GM21619 (cell line): ENCODE results near the gene RNF138.
A peak's percentile ranks its signal among the peaks of the same experiment; 100 is the strongest.
"Not testable (repeated sequence)": the region's sequence is repeated elsewhere in the genome, so short reads cannot be mapped to it uniquely, and the experiment has no call there.

Experiments
- ATAC-seq: cut with Tn5 transposase; IDR thresholded peaks from one replicate; pipeline ENCODE4 v1.9.1; 2021; ENCODE audit not compliant: unreplicated experiment

Gene RNF138, protein sequence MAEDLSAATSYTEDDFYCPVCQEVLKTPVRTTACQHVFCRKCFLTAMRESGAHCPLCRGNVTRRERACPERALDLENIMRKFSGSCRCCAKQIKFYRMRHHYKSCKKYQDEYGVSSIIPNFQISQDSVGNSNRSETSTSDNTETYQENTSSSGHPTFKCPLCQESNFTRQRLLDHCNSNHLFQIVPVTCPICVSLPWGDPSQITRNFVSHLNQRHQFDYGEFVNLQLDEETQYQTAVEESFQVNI

DNA sequence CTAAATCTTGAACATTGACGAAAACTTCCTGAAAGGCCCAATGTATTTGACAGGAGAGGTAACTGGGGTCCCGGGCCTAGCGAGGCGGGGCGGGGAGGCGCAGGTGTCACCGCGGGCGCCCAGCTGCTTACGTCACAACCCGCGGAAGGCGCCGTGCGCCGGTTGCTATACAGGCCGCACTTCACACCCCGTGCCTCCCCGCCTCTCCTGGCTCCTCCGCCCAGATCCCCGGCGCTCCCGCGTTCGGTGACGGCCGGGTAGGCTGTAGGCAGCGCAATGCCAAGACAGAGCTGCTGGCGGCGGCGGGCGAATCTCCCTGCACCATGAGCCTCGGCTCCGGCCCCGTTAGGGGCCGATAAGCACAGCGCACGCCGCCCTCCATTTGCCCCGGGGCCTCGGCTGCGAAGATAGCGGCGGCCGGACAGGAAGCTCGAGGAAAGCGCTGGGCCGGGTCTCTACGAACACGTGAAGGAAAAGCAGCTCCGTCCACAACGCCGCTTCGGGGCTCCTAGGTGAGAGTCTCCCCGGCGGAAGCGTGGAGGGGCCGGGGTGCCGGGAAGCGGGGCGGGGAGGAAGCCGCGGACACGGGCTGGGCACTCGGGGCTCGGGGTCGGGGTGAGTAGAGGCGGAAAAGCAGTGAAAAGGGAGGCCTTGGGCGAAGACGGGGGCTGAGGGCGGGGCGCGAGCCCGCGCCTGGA, at the start of gene RNF138:
RNF138 (plus strand) TSS at position 151 of the 698 bp plus-strand sequence. CDS start 903 bp downstream, outside the sequence.
- peak; percentile 49 for ATAC-seq

DNA sequence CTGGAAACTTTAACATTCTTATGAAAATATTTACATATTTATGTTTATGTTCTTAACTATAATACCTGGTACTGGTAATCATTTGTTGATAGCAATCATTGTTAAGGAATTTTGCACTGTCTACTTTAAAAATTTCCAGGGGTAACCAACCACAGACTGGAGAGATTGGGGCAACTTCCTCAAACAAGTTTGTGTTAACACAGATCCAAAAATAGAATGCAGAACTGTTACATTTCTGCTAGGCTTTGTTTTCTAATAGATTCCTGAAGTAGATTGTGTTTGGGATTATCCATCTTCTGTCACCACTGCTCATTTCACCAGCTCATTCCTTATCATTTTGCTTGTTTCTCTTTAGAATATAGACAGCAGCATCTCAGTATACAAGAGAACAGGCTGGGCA, 49.3 kb upstream of the RNF138 start:
- ATAC-seq, result no peak

DNA sequence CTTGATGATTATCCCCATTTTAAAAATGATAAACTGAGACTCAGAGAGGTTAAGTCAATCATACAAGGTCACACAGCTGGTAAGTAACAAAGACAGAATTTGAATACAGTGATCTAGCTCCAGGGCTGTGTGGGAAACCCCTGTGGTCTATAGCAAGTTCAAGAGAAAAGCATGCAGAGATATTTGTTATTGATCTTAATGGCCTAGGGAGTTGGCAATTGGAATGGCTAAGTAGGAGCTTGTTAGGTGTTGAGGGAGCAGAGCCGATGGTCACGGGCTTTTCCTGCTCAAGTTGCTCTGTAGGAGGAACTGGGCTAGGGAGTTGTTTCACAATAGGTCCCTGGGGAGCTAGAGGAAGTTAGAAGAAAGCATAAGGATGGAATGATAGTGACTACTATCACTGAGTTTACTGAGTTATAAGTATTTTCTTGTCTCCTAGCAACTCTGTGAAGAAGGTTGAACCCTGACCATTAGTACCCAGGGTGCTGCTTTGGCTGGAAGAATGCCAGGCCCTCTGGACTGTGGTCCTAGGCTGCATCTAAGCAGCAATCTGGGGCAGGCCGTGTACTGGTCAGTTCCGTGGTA, 43.1 kb upstream of the RNF138 start:
- ATAC-seq, result peak; percentile 67

DNA sequence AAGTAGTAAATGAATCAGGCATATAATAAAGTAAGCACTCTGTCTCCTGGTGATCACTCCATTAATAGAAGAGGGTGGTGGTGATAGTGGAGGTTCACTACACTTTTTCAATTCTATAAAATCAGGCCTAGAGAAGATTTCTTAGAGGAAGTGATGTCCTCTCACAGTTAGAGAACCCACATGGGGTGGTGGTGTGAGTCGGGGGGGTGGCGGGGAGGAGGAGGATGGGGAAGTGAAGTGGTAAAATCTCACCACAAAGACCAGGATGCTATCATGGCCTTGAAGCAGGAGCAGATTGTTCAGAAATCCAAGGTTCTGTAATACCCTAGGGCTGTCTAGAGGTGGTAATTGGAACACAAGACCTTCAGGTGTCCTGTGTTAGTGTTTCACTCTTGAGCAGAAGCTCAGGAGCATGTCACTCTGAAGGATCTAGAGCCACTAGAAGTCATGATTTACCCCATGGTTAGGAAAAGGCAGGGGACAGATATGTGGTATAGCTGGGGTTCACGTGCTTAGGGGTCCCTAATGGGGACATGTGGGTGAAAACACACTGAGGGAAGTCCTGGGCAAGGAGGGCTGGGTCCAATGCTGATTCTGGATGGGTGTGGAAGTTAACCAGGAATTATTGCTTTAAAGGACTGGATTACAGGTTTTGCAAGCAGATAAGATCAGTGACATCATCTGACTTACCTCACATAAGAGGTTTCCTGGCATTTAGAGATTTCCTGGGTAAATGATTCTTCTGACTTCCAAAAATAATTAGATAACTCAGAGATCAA, 42.1 kb upstream of the RNF138 start:
- no peak for ATAC-seq

DNA sequence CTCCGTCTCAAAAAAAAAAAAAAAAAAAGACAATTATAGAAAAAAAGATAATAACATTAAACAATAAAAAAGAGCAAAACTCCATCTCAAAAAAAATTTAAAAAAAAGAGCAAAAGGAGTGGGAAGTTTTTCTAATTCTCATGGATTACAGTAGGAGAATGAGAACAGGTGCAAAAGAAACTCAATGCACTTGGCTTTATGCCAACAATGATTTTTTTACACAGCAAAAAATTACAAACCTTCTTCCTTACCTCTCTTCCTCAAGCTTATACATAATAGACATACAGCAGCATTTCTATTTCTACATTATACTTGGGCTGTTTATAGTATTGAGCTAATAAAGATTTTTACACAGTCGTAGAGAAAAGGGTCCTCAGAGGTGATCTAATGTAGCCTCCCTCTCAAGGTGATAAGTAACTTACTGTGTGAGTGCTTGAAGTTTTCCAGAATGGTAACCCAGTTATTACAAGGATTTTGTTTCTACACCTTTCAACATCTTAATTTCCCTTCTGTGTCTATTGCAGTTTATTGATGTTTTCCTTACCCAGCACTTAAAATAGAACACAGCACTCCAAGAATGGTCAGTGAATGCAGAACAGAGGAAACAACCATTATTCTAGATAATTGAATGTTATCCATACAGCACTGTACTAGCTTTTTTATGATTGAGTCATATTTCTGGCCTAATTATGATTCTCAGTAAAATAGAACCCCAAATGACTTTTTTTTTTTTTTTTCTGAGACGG, 34.9 kb upstream of the RNF138 start:
- ATAC-seq, result no peak

DNA sequence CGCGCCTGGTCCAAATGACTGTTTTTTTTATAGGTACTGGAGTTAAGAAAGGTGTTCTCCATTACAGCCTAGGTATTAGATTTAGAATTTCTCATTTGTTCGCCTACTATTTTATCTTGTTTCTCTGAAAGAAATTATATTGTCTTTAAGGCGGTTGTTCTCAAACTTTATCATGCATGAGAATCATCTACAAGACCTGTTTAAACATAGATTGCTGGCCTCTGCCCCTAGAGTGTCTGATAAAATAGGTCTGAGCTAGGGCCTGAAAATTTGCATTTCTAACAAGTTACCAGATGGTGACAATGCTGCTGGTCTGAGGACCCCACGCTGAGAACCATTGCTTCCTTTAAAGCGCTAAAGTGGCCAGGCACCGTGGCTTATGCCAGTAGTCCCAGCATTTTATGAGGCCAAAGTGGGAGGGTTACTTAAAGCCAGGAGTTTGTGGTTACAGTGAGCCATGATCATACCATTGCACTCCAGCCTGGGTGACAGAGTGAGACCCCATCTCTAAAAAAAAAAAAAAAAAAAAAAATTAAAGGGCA, 34.0 kb upstream of the RNF138 start:
- no peak for ATAC-seq

DNA sequence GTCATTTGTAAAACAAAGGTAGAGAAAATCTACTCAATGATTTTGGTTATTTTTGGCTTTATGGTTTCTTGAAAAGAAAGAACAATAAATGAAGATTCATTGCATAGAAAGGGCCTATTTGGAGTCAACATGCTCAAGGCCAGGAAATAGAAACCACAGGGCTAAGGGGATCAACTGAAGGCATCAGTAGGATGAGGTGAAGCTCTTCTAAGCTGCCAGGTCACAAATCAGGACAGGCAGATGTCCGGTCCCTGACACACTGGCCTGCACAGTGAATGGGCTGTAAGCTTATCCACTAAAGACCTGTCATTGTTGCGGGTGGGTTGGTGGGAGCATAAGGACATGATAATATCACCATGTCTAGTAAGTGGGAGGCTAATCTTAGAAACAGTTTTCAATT, 31.6 kb upstream of the RNF138 start:
- no peak for ATAC-seq

DNA sequence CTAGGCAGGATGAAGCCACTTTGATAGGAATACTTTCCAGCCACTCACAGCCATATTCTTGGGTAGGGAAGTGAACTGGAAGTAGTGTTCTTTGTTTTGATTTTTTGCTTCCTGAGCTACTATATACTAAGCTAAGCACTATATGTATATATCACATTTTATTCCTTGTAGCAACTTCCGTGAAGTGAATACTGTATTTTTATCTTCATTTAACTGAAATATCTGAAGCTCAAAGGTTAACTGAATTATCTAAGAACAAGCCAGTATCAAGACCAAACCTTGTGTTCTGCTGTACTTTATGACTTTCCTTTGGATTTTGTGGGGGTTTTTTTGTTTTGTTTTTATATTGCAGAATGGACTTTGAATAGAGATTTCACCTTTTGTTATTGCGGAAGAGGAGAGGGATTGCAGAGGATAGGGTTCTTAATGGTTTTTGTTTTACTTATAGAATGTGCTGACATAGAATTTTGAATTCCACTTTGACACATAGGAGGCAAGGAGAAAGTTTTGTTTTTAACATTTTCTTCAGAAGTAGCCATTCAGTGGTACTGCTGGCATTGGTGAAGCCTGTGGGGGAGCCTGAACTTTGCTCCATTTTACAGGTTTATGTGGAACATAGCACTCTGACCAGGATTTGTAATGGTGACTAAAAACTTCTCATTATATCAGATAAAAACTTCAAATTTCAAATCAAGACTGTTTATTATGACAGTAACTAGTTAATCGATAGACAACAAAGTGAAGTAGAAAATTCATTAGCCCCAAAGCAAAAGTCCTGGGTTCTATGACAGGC, 24.1 kb upstream of the RNF138 start:
- no peak for ATAC-seq

DNA sequence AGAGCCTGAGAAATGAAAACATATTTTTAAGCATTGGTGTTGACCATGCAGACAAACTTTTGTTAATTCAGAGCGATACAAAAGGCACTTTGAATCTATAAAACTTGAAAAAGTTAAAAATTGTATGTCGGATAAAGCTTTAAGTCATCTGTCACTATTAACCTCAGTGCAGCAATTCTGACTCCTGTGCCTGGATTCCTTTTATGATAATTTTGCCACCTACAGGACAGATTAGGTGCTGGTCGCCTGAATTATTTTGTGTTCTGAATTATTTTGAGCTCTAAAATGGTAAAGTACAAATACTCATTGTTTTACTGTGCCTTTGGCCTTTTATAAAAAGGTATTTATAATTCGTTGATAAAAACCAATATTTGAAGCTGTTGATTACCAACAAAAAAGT, 19.4 kb upstream of the RNF138 start:
- ATAC-seq, result peak; percentile 61

DNA sequence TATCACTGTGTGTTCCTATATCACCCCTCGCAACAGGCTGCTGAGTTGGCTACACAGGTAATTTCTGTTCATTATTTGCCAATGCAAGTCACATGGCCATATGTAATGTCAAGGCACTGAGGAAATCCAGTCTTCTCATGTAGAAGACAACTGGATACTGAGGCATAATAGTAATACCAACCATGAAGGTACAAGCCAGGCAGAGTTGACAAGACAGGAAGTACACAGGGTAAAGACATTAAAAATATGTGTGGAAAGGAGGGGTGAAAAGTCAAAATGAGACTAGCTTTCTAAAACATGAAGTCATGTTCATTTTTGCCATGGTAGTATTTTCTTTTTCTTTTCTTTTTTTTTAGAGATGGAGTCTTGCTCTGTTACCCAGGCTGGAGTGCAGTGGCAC, 17.5 kb upstream of the RNF138 start:
- ATAC-seq, result no peak

DNA sequence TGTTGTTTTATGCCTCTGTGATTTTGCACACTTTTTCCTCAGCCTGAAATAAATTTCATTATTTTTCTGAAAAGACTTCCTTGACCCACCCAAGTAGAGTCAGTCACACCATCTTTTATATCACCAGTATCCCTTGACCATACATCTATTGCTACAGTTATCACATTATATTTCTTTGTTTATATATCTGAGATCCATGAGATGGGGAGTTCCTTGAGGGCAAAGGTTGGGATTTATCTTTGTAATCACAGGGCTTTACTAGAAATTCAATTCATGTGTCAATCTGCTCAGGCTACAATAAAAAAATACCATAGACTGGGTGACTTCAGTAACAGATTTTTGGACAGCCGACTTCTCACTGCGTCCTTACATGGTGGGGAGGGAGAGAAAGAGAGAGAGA, 12.8 kb upstream of the RNF138 start:
- ATAC-seq, result no peak

DNA sequence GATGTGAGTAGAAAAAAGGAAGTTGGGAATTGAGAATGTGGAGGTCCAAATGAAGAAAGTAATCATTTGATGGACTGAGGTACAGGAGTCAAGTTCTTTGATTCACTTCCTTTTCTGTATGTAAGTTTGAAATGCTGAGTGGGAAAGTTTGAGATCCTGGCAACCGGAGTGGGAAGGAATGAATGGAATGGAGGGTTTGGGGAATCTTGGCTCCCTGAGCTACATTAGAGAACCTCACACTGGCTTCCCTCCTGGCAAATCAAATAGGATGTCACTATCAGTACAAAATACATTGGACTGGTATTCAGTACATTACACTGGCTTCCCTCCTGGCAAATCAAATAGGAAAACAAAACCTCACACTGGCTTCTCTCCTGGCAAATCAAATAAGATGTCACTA, 9.8 kb upstream of the RNF138 start:
- ATAC-seq, result no peak

DNA sequence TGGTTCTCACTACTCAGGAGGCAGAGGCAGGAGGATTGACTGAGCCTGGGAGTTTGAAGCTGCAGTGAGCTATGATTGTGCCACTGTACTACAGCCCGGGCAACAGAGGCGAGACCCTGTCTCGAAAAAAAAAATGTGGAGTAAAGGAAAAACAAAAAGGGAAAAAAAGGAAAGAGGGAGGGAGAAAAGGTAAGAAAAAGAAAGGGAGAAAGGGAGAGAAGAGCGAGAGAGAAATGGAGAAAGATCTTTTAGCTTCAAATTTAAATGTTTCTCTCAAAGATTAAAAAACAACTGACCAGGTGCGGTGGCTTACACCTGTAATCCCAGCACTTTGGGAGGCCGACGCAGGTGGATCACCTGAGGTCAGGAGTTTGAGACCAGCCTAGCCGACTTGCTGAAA, 7.9 kb upstream of the RNF138 start:
- ATAC-seq, result no peak

DNA sequence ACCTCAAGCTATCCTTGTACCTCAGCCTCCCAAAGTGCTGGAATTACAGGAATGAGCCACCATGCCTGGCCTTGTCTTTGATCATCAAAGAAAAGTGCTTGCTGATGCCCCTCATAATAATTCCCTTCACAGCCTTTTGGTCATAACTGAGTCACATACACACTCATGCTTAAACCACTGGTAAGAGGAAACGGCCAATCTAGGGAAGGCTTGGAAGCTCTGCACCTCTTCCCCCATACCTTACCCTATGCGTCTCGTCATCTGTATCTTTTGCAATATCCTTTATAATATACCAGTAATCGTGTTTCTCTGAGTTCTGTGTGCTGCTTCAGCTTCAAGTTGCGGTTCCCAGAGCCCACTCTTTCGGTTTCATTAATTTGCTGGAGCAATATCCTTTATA, 4.8 kb upstream of the RNF138 start:
- no peak for ATAC-seq

DNA sequence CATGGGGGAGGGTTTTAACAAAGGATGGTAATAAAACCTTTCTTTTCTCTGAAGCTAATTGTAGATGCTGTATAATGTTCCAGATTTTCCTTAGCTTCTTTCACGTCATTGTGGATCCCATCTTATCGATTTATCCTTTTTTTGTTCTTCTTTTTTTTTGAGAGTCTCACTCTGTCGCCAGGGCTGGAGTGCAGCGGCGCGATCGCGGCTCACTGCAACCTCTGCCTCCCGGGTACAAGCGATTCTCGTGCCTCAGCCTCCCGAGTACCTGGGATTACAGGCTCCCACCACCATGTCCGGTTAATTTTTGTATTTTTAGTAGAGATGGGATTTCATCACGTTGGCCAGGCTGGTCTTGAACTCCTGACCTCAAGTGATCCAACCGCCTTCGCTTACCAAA, 843 bp upstream of the RNF138 start:
- ATAC-seq, result not testable (repeated sequence)

DNA sequence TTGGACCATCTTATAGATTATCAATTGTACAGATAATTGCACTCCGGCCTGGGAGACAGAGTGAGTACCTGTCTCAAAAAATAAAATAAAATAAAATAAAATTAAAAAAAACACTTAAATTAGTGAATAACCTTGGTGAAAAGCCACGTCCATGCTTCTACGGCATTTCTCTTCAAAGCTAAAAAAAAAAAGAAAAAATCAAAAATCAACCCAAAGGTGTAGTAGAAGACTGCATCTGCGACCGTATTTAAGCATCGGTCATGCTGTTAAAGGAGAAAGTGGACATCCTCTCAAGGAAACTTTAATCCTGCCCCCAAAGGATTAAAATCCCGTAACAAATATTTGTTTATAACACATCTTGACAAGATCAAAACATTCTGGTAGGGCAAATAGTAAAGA, 350 bp upstream of the RNF138 start:
- no peak for ATAC-seq

DNA sequence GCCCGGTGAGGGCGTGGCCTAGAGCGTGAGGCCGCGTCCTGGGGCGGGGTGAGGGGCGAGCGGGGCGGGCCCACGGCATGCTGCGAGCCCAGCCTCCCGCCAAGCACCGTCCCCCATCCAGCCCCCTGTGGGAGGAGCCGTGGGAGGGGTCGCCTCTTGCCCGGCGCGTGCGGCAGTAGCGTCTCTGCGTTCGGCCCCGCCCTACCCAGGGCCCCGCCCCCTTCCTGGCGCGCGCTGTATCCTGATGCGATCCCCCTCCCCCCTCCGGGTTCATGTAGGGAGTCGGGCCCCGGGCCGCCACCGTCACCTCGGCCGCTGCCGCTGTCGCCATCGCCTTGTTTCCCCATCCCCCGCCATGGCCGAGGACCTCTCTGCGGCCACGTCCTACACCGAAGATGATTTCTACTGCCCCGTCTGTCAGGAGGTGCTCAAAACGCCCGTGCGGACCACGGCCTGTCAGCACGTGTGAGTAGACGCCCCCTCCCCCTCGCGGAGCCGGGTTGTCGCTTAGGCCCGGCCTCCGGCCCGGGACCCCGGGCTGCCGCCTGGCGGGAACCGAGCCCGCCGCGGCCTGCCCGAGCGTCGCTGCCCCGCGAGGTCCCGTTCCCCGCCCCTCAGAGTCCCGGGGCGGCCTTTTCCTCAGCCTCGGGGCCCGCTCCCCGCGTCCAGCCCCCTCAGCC, 888 bp downstream of the RNF138 start:
- peak; percentile 69 for ATAC-seq

DNA sequence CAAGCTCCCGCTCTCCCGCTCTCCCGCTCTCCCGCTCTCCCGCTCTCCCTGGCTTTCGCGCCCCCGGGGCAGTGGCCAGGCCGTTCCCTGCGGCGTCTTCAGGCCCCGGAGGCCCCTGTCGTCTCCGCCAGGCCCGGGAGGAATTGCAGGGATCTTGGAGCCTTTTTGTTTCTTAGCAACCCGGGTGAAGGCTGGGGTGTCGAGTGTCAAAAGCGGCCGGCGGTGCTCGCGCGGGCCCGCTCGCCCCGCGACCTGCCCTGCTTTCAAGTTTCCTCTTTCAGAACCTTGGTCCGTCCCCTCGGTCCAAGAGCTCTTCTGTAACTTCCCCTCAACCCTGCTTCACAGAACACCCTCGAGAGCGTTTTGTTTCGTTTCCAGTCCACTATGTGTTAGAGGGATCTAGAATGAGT, 1.4 kb downstream of the RNF138 start:
- peak; percentile 29 for ATAC-seq

DNA sequence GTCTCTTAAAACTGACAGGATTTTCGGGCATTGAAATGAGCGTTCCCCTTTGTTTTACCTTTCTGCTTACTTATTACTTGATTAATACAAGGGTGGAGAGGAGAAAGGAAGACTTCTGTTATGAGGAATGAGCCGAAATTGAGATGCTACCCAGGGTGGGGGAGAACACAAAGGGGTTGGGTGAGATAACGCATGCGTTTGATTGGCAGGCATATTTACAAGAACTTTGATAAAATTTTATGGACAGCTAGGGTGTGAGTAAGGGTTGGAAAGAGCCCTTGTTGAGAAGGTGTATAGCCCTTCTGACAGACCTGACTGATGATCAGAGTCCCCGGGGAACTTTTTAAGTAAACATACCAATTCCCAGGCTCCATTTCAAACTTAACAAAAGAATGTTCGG, 1.8 kb downstream of the RNF138 start:
- ATAC-seq, result no peak
